Measurements from ENCODE around the gene B3GNT3. TPM values are rescaled to one million over a fixed set of nuclear protein-coding genes. Genes with fewer than 3 reads are reported as not detected.

Gene B3GNT3
- total and polyA plus RNA-seq, 2 of the 13 experiments (the other 11 are each of a cell fraction or from before 2014, with no cell fraction given): 0.86 to 4.0 TPM

GRCh38 chr19:17765069-17765618 lies 29.8 kb upstream of the B3GNT3 start (continued):
- TF ChIP-seq ZNF577 (CRISPR knock-in tag; IDR thresholded peaks at IDR 0.05; ENCODE audit: borderline replicate concordance, low read depth) (no peak), ZNF75D (CRISPR knock-in tag; IDR thresholded peaks at IDR 0.05; ENCODE audit: borderline replicate concordance) (no peak), EED (CRISPR knock-in tag; IDR thresholded peaks at IDR 0.05) (no peak), ZNF281 (CRISPR knock-in tag; IDR thresholded peaks at IDR 0.05; ENCODE audit: borderline replicate concordance) (no peak), NCOA2 (CRISPR knock-in tag; IDR thresholded peaks at IDR 0.05) (peak; percentile 71), KDM3A (CRISPR knock-in tag; IDR thresholded peaks at IDR 0.05; ENCODE audit: low read depth) (peak; percentile 62; the same call in 1 of the 2 replicates), ZNF549 (CRISPR knock-in tag; IDR thresholded peaks at IDR 0.05) (no peak), ZNF768 (CRISPR knock-in tag; IDR thresholded peaks at IDR 0.05) (no peak), SMC3 (IDR thresholded peaks at IDR 0.05; ENCODE audit: low read length) (no peak), SNAPC4 (CRISPR knock-in tag; IDR thresholded peaks at IDR 0.05) (no peak), ZBTB49 (CRISPR knock-in tag; IDR thresholded peaks at IDR 0.05; ENCODE audit: borderline replicate concordance) (no peak), KAT7 (CRISPR knock-in tag; IDR thresholded peaks at IDR 0.05; ENCODE audit: borderline replicate concordance) (no peak), DRAP1 (CRISPR knock-in tag; IDR thresholded peaks at IDR 0.05) (no peak), ZSCAN22 (CRISPR knock-in tag; IDR thresholded peaks at IDR 0.05) (no peak), BRF2 (CRISPR knock-in tag; IDR thresholded peaks at IDR 0.05) (no peak), NFATC3 (CRISPR knock-in tag; IDR thresholded peaks at IDR 0.05) (no peak), GABPA (IDR thresholded peaks at IDR 0.05; ENCODE audit: low read depth, low read length) (no peak), GABPA (CRISPR knock-in tag; IDR thresholded peaks at IDR 0.05; ENCODE audit: low read depth) (peak; percentile 72), GATAD1 (CRISPR knock-in tag; IDR thresholded peaks at IDR 0.05) (no peak), ZFP82 (CRISPR knock-in tag; IDR thresholded peaks at IDR 0.05; ENCODE audit: borderline replicate concordance) (no peak)

Measured in HepG2 (cell line).